GM19395 (cell line): ENCODE measurements around the gene SRI.

Experiments used
- ATAC-seq: cut with Tn5 transposase; IDR thresholded peaks from one replicate; pipeline ENCODE4 v1.9.1; 2021; ENCODE audit warnings: mild to moderate bottlenecking, moderate library complexity; ENCODE audit not compliant: unreplicated experiment

The SRI gene

GRCh38 chr7:88226201-88226600 lies 6.4 kb upstream of the SRI start:
- ATAC-seq: no peak

GRCh38 chr7:88224601-88225275 lies 4.9 kb upstream of the SRI start:
- no peak for ATAC-seq

- no peak for ATAC-seq
These were observed 3.4 kb upstream of the SRI start for GRCh38 chr7:88223265-88223664.

- ATAC-seq: peak; percentile 34
These were observed 817 bp downstream of the SRI start for GRCh38 chr7:88218836-88219605.

GRCh38 chr7:88218429-88218745 lies 1.5 kb downstream of the SRI start:
- ATAC-seq: no peak

- peak; percentile 81 for ATAC-seq
These were observed 2.0 kb downstream of the SRI start for GRCh38 chr7:88217675-88218428.

GRCh38 chr7:88216276-88216675 lies 3.6 kb downstream of the SRI start:
- no peak for ATAC-seq

- ATAC-seq: no peak
These were observed 4.5 kb downstream of the SRI start for GRCh38 chr7:88215295-88215694.

- no peak for ATAC-seq
These were observed 5.4 kb downstream of the SRI start for GRCh38 chr7:88214456-88214855.

GRCh38 chr7:88212918-88213317 lies 6.9 kb downstream of the SRI start:
- ATAC-seq: no peak

GRCh38 chr7:88208521-88208920 lies 11.3 kb downstream of the SRI start:
- no peak for ATAC-seq

GRCh38 chr7:88206254-88206653 lies 13.6 kb downstream of the SRI start:
- ATAC-seq: no peak

GRCh38 chr7:88205179-88205578 lies 14.7 kb downstream of the SRI start:
- no peak for ATAC-seq

GRCh38 chr7:88204525-88205110 lies 15.2 kb downstream of the SRI start:
- no peak for ATAC-seq

- no peak for ATAC-seq
These were observed 16.4 kb downstream of the SRI start for GRCh38 chr7:88203401-88203800.

GRCh38 chr7:88202799-88203198 lies 17.0 kb downstream of the SRI start:
- no peak for ATAC-seq

GRCh38 chr7:88202278-88202677 lies 17.6 kb downstream of the SRI start:
- no peak for ATAC-seq

- ATAC-seq: no peak
These were observed 18.5 kb downstream of the SRI start for GRCh38 chr7:88201305-88201704.

GRCh38 chr7:88200789-88201188 lies 19.0 kb downstream of the SRI start:
- no peak for ATAC-seq

GRCh38 chr7:88200261-88200660 lies 19.6 kb downstream of the SRI start:
- no peak for ATAC-seq

- ATAC-seq: no peak
These were observed 27.9 kb downstream of the SRI start for GRCh38 chr7:88191911-88192310.

- no peak for ATAC-seq
These were observed 34.2 kb downstream of the SRI start for GRCh38 chr7:88185650-88186049.
